ENCODE measurements around the gene STAT5B. TPM values are rescaled to one million over a fixed set of nuclear protein-coding genes. Genes with fewer than 3 reads are reported as not detected.

Gene STAT5B
- polyA plus RNA-seq, 2 donors, result 14.0 to 14.4 TPM

- no peaks in the 10 kb centered on the region for H3K4me1 ChIP-seq (ENCODE audit: control insufficient read depth in 2 of 2, insufficient read depth in 2 of 2, low read length in 1 of 2)
- peaks cover 13 to 22% of the 10 kb centered on the region in 2 donors for H3K36me3 ChIP-seq (ENCODE audit: control insufficient read depth in 2 of 2, insufficient read depth in 2 of 2, low read length in 1 of 2)
- peak overlapping the region in 1 of 2 donors; percentile 22 for H3K27ac ChIP-seq (ENCODE audit: low read depth in 2 of 2, low read length in 1 of 2)
- H3K4me3 ChIP-seq (ENCODE audit: low read depth in 1 of 2, low read length in 2 of 2), result no peak overlapping the region
- H3K27me3 ChIP-seq (ENCODE audit: control insufficient read depth in 1 of 2, insufficient read depth in 2 of 2, low read length in 2 of 2), result no peaks in the 10 kb centered on the region
- 64 to 69% methylated on average over 14 of the region's 14 CpGs for WGBS, 2 donors
- H3K9me3 ChIP-seq (ENCODE audit: control insufficient read depth in 2 of 2, insufficient read depth in 1 of 2, low read depth in 1 of 2, low read length in 1 of 2), result no peaks in the 10 kb centered on the region
Measured at GRCh38 chr17:42313773-42314566, 37.8 kb upstream of the STAT5B start.

GRCh38 chr17:42313389-42313772 is 37.2 kb upstream of the STAT5B start:
- H3K36me3 ChIP-seq (ENCODE audit: control insufficient read depth in 2 of 2, insufficient read depth in 2 of 2, low read length in 1 of 2), result peaks cover 12 to 22% of the 10 kb centered on the region in 2 donors
- no peaks in the 10 kb centered on the region for H3K9me3 ChIP-seq (ENCODE audit: control insufficient read depth in 2 of 2, insufficient read depth in 1 of 2, low read depth in 1 of 2, low read length in 1 of 2)
- no peaks in the 10 kb centered on the region for H3K4me1 ChIP-seq (ENCODE audit: control insufficient read depth in 2 of 2, insufficient read depth in 2 of 2, low read length in 1 of 2)
- 88 to 91% methylated on average over 4 of the region's 4 CpGs for WGBS, 2 donors
- H3K27me3 ChIP-seq (ENCODE audit: control insufficient read depth in 1 of 2, insufficient read depth in 2 of 2, low read length in 2 of 2), result no peaks in the 10 kb centered on the region
- no peak overlapping the region for H3K4me3 ChIP-seq (ENCODE audit: low read depth in 1 of 2, low read length in 2 of 2)
- H3K27ac ChIP-seq (ENCODE audit: low read depth in 2 of 2, low read length in 1 of 2), result no peak overlapping the region

- H3K27ac ChIP-seq (ENCODE audit: low read depth in 2 of 2, low read length in 1 of 2), result peak overlapping the region; percentile 62 to 86
- H3K9me3 ChIP-seq (ENCODE audit: control insufficient read depth in 2 of 2, insufficient read depth in 1 of 2, low read depth in 1 of 2, low read length in 1 of 2), result no peaks in the 10 kb centered on the region
- WGBS, 2 donors, result 20 to 25% methylated on average over 53 to 54 of the region's 54 CpGs
- H3K4me1 ChIP-seq (ENCODE audit: control insufficient read depth in 2 of 2, insufficient read depth in 2 of 2, low read length in 1 of 2), result no peaks in the 10 kb centered on the region
- H3K4me3 ChIP-seq (ENCODE audit: low read depth in 1 of 2, low read length in 2 of 2), result no peak overlapping the region
- no peaks in the 10 kb centered on the region for H3K27me3 ChIP-seq (ENCODE audit: control insufficient read depth in 1 of 2, insufficient read depth in 2 of 2, low read length in 2 of 2)
- H3K36me3 ChIP-seq (ENCODE audit: control insufficient read depth in 2 of 2, insufficient read depth in 2 of 2, low read length in 1 of 2), result peaks cover 12 to 22% of the 10 kb centered on the region in 2 donors
Measured at GRCh38 chr17:42312285-42313130, 36.3 kb upstream of the STAT5B start.

GRCh38 chr17:42312035-42312284 is 35.8 kb upstream of the STAT5B start:
- no peaks in the 10 kb centered on the region for H3K9me3 ChIP-seq (ENCODE audit: control insufficient read depth in 2 of 2, insufficient read depth in 1 of 2, low read depth in 1 of 2, low read length in 1 of 2)
- H3K27me3 ChIP-seq (ENCODE audit: control insufficient read depth in 1 of 2, insufficient read depth in 2 of 2, low read length in 2 of 2), result no peaks in the 10 kb centered on the region
- peaks cover 12 to 22% of the 10 kb centered on the region in 2 donors for H3K36me3 ChIP-seq (ENCODE audit: control insufficient read depth in 2 of 2, insufficient read depth in 2 of 2, low read length in 1 of 2)
- peak overlapping the region; percentile 62 to 86 for H3K27ac ChIP-seq (ENCODE audit: low read depth in 2 of 2, low read length in 1 of 2)
- no peaks in the 10 kb centered on the region for H3K4me1 ChIP-seq (ENCODE audit: control insufficient read depth in 2 of 2, insufficient read depth in 2 of 2, low read length in 1 of 2)
- no peak overlapping the region for H3K4me3 ChIP-seq (ENCODE audit: low read depth in 1 of 2, low read length in 2 of 2)
- WGBS, 2 donors, result 23 to 26% methylated on average over 5 of the region's 5 CpGs

- Histone ChIP-seq H3K4me1 (ENCODE audit: control insufficient read depth in 2 of 2, insufficient read depth in 2 of 2, low read length in 1 of 2) (no peaks in the 10 kb centered on the region), H3K36me3 (ENCODE audit: control insufficient read depth in 2 of 2, insufficient read depth in 2 of 2, low read length in 1 of 2) (peaks cover 12 to 19% of the 10 kb centered on the region in 2 donors), H3K27ac (ENCODE audit: low read depth in 2 of 2, low read length in 1 of 2) (peak overlapping the region; percentile 68 to 86)
Measured at GRCh38 chr17:42311240-42312034, 35.2 kb upstream of the STAT5B start.

GRCh38 chr17:42310787-42311215 is 34.6 kb upstream of the STAT5B start:
- Histone ChIP-seq H3K9me3 (ENCODE audit: control insufficient read depth in 2 of 2, insufficient read depth in 1 of 2, low read depth in 1 of 2, low read length in 1 of 2) (no peaks in the 10 kb centered on the region), H3K4me3 (ENCODE audit: low read depth in 1 of 2, low read length in 2 of 2) (no peak overlapping the region), H3K27me3 (ENCODE audit: control insufficient read depth in 1 of 2, insufficient read depth in 2 of 2, low read length in 2 of 2) (no peaks in the 10 kb centered on the region), H3K4me1 (ENCODE audit: control insufficient read depth in 2 of 2, insufficient read depth in 2 of 2, low read length in 1 of 2) (no peaks in the 10 kb centered on the region), H3K36me3 (ENCODE audit: control insufficient read depth in 2 of 2, insufficient read depth in 2 of 2, low read length in 1 of 2) (peaks cover 12 to 17% of the 10 kb centered on the region in 2 donors), H3K27ac (ENCODE audit: low read depth in 2 of 2, low read length in 1 of 2) (peak overlapping the region in 1 of 2 donors; percentile 68)
- WGBS, 2 donors, result 69 to 70% methylated on average over 9 of the region's 9 CpGs

More at GRCh38 chr17:42311240-42312034, 35.2 kb upstream of the STAT5B start:
- Histone ChIP-seq H3K27me3 (ENCODE audit: control insufficient read depth in 1 of 2, insufficient read depth in 2 of 2, low read length in 2 of 2) (no peaks in the 10 kb centered on the region), H3K4me3 (ENCODE audit: low read depth in 1 of 2, low read length in 2 of 2) (no peak overlapping the region), H3K9me3 (ENCODE audit: control insufficient read depth in 2 of 2, insufficient read depth in 1 of 2, low read depth in 1 of 2, low read length in 1 of 2) (no peaks in the 10 kb centered on the region)
- 64% methylated on average over 19 of the region's 19 CpGs for WGBS, 2 donors

- peaks cover 12 to 13% of the 10 kb centered on the region in 2 donors for H3K36me3 ChIP-seq (ENCODE audit: control insufficient read depth in 2 of 2, insufficient read depth in 2 of 2, low read length in 1 of 2)
- H3K27me3 ChIP-seq (ENCODE audit: control insufficient read depth in 1 of 2, insufficient read depth in 2 of 2, low read length in 2 of 2), result no peaks in the 10 kb centered on the region
- no peaks in the 10 kb centered on the region for H3K9me3 ChIP-seq (ENCODE audit: control insufficient read depth in 2 of 2, insufficient read depth in 1 of 2, low read depth in 1 of 2, low read length in 1 of 2)
- H3K27ac ChIP-seq (ENCODE audit: low read depth in 2 of 2, low read length in 1 of 2), result peak overlapping the region in 1 of 2 donors; percentile 68
- WGBS, 2 donors, result 77 to 79% methylated on average over 19 of the region's 19 CpGs
- H3K4me1 ChIP-seq (ENCODE audit: control insufficient read depth in 2 of 2, insufficient read depth in 2 of 2, low read length in 1 of 2), result no peaks in the 10 kb centered on the region
- no peak overlapping the region for H3K4me3 ChIP-seq (ENCODE audit: low read depth in 1 of 2, low read length in 2 of 2)
Measured at GRCh38 chr17:42309986-42310786, 34.0 kb upstream of the STAT5B start.

GRCh38 chr17:42309142-42309541 is 33.0 kb upstream of the STAT5B start:
- H3K9me3 ChIP-seq (ENCODE audit: control insufficient read depth in 2 of 2, insufficient read depth in 1 of 2, low read depth in 1 of 2, low read length in 1 of 2), result no peaks in the 10 kb centered on the region
- H3K4me3 ChIP-seq (ENCODE audit: low read depth in 1 of 2, low read length in 2 of 2), result no peak overlapping the region
- H3K27me3 ChIP-seq (ENCODE audit: control insufficient read depth in 1 of 2, insufficient read depth in 2 of 2, low read length in 2 of 2), result no peaks in the 10 kb centered on the region
- no peaks in the 10 kb centered on the region for H3K4me1 ChIP-seq (ENCODE audit: control insufficient read depth in 2 of 2, insufficient read depth in 2 of 2, low read length in 1 of 2)
- H3K36me3 ChIP-seq (ENCODE audit: control insufficient read depth in 2 of 2, insufficient read depth in 2 of 2, low read length in 1 of 2), result peaks cover 9 to 18% of the 10 kb centered on the region in 2 donors
- no peak overlapping the region for H3K27ac ChIP-seq (ENCODE audit: low read depth in 2 of 2, low read length in 1 of 2)
- 86 to 88% methylated on average over 9 of the region's 9 CpGs for WGBS, 2 donors

- no peaks in the 10 kb centered on the region for H3K9me3 ChIP-seq (ENCODE audit: control insufficient read depth in 2 of 2, insufficient read depth in 1 of 2, low read depth in 1 of 2, low read length in 1 of 2)
- H3K4me3 ChIP-seq (ENCODE audit: low read depth in 1 of 2, low read length in 2 of 2), result no peak overlapping the region
- WGBS, 2 donors, result 81 to 82% methylated on average over 7 of the region's 7 CpGs
- H3K36me3 ChIP-seq (ENCODE audit: control insufficient read depth in 2 of 2, insufficient read depth in 2 of 2, low read length in 1 of 2), result peaks cover 4 to 15% of the 10 kb centered on the region in 2 donors
- no peak overlapping the region for H3K27ac ChIP-seq (ENCODE audit: low read depth in 2 of 2, low read length in 1 of 2)
- no peaks in the 10 kb centered on the region for H3K27me3 ChIP-seq (ENCODE audit: control insufficient read depth in 1 of 2, insufficient read depth in 2 of 2, low read length in 2 of 2)
- H3K4me1 ChIP-seq (ENCODE audit: control insufficient read depth in 2 of 2, insufficient read depth in 2 of 2, low read length in 1 of 2), result no peaks in the 10 kb centered on the region
Measured at GRCh38 chr17:42308446-42308845, 32.3 kb upstream of the STAT5B start.

Measured in esophagus (tissue), 2 donors.